Activated T-helper 1 cell treated with Interleukin-2 at 50 U/mL for 16 hours (primary cell): Measurements from ENCODE around the gene EVI5.

Experiments
- DNase-seq: peaks from one replicate; pipeline ENCODE4 v3.0.0-alpha.2; 2020; ENCODE audit warnings: low read depth

EVI5 gene

GRCh38 chr1:92784639-92785500 is at the start of gene EVI5:
EVI5 (minus strand) TSS chr1:92785108; CDS start chr1:92736546, 48,562 bp downstream.
- peak; percentile 24 for DNase-seq

DNA sequence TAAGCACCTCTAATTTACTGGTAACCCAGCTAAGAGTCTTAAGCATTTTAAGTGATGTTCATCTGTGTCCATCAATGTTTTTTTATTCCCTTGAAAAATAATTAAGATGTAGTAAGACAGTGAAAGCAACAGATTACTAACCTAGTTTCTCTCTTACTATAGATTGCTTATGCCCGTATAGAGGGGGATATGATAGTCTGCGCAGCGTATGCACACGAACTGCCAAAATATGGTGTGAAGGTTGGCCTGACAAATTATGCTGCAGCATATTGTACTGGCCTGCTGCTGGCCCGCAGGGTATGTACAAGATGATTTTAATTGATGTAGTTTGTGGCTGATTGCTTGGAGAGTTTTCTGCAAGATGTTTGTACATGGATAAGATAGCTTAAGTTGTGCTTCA is 49.7 kb upstream of the EVI5 start:
- DNase-seq: no peak

- no peak for DNase-seq
These were observed 48.9 kb upstream of the EVI5 start for GRCh38 chr1:92833840-92834239.

- DNase-seq: no peak
These were observed 47.7 kb upstream of the EVI5 start for GRCh38 chr1:92832537-92833114.

GRCh38 chr1:92831762-92832536 is 47.0 kb upstream of the EVI5 start, which contains the start of gene RPL5:
RPL5 (plus strand) TSS chr1:92832040; CDS start chr1:92832115, 75 bp downstream.
- peak; percentile 96 for DNase-seq

GRCh38 chr1:92831368-92831761 is 46.5 kb upstream of the EVI5 start:
- no peak for DNase-seq

DNA sequence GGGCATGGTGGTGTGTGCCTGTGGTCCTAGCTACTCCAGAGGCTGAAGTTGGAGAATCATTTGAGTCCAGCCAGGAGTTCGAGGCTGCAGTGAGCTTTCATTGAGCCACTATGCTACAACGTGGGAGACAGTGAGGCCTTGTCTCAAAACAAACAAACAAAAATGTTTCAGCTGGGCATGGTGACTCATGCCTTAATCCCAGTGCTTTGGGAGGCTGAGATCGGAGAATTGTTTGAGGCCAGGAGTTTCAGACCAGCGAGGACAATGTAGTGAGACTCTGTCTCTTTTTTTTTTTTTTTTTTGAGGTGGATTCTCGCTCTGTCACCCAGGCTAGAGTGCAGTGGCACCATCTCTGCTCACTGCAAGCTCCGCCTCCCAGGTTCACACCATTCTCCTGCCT is 41.9 kb upstream of the EVI5 start:
- no peak for DNase-seq

- no peak for DNase-seq
These were observed 38.0 kb upstream of the EVI5 start for GRCh38 chr1:92822879-92823278.

GRCh38 chr1:92820551-92820950 is 35.6 kb upstream of the EVI5 start:
- no peak for DNase-seq

- DNase-seq: no peak
These were observed 35.1 kb upstream of the EVI5 start for GRCh38 chr1:92820024-92820423.

GRCh38 chr1:92817986-92818764 is 33.3 kb upstream of the EVI5 start:
- no peak for DNase-seq

DNA sequence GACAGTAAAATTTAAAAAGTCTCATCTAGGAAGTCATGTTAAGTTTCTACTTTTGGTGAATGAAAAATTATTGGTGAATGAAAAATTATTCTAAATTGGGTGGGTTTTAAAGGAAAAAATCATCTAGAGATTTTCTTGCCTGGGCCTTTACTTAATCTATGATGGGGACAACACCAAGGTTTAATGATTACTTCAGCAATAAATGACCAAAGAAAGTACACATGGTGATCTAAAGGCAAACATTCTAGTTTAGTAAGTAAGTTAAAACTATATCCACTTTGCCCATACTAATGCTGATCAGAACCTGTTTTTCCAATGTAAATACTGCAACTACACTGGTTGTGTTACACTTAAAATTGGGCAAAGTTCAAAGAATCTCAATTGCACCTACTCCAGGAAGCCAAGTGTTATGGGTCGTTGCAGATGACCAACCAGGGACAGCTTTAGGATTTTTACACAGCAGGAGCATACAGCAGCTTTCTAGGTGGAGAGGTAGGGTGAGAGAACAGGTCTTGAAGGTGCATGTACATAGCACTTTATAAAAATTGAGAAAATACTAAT is 32.3 kb upstream of the EVI5 start:
- no peak for DNase-seq

DNA sequence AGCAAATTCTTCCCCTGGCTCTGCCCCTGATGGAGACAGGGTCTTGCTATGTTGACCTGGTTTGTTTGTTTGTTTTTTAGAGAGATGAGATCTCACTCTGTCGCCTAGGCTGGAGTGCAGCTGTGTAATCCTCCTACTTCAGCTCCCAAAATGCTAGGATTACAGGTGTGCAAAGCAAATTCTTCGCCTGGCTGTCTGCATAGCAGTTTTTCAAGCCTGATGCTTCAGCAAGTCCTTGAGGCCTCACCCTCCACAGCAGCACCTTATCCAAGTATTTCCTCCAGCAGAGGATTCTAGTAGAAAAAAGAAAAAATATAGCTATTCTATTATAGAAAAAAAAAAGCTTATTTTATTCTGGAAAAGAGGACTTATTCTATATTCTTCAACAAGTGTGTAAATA is 31.8 kb upstream of the EVI5 start:
- no peak for DNase-seq

DNA sequence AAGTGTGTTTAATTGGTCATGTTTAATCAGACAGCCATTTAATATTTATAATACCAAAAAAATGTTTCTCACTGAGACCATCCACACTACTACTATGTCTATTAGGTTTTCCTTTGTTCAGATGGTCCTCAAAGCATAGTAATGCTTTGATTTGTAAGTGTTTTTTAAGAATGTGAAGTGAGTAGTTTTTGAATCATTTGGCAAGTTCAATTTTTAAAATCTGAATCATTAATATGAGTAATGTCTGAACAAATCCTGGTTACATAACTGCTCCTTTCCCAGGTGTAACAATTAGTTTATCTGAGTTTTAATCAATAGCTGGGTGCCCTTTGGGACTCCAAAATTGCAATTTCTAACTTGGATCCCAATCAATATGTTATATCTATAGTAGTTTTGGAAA is 23.5 kb upstream of the EVI5 start:
- DNase-seq: no peak

- no peak for DNase-seq
These were observed 20.3 kb upstream of the EVI5 start for GRCh38 chr1:92805216-92805615.

DNA sequence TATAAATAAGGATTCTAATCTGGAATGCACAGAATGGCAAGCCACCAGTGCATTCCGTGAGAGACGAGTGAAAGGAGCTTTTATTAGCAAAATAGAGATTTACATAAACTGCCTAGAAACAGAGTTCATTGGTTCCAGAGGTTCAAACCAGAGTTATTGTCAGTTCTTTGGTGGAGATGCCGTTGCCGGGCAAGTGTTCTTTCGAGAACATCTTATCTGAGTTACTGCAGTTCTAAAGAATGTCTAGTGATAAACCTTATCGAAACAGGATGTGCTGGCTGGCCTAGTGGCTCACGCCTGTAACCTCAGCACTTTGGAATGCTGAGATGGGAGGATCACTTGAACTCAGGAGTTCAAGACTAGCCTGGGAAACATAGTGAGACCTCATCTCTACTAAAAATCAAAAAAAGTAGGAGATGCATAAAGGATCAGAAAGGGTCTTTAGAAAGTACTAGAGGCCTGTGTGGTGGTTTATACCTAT is 19.9 kb upstream of the EVI5 start:
- DNase-seq: no peak

- no peak for DNase-seq
These were observed 18.4 kb upstream of the EVI5 start for GRCh38 chr1:92803140-92803887.

DNA sequence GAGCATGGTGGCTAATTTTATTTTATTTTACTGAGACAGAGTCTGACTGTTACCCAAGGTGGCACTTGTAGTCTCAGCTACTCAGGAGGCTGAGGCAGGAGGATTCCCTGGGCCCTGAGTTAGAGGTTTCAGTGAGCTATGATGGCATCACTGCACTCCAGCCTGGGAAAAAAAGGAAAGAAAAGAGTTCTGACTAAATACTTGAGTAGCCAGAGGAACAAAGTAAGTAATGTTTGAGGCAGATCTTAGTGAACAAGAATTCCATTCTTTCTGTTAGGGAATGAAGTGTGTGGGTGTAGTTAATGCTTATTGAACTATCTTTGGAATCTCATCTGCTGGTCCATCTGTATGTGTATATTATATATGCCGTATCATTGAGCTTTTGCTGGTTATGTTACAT is 13.1 kb upstream of the EVI5 start:
- DNase-seq: no peak

DNA sequence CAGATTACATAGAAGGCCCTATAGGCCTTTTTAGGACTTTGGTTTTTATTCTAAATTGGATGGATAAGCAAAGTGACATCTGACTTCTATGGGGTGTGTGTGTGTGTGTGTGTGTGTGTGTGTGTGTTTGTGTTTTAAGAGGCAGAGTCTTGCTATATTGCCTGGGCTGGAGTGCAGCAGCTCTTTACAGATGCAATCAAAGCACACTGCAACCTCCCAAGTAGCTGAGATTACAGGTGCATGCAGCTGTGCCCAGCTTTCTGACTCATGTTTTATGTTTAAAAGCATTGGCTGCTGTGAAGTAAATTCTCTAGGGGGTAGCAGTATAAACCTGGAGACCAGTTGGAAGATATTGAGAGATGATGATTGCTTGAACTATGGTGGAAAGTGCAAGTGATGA is 12.4 kb upstream of the EVI5 start:
- DNase-seq: no peak

DNA sequence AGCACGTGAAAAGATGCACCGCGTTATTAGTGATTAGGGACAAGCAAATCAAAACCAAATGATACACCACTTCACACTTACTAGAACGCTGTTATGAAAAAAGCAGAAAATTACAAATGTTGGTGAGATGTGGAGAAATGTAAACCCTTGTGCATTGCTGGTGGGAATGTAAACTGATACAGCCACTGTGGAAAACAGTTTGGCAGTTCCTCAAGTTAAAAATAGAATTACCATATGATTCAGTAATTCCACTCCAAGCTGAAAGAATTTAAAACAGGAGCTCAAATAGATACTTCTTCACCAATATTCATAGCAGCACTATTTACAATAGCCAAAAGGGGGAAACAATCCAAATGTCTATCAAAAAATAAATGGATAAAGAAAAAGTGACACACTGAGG is 10.3 kb upstream of the EVI5 start:
- no peak for DNase-seq

- no peak for DNase-seq
These were observed 7.5 kb upstream of the EVI5 start for GRCh38 chr1:92792340-92792782.
